ENCODE data around the gene AQP4. TPM values are rescaled to one million over a fixed set of nuclear protein-coding genes. Genes with fewer than 3 reads are reported as not detected.

AQP4 gene
- total RNA-seq, 3 donors from 2014 or later (not counting 1 experiment from before 2014, with no cell fraction given) = not detected

- Histone ChIP-seq H3K9me3 (ENCODE audit: control insufficient read depth, insufficient read depth, low read length) (no peaks in the 10 kb centered on the region), H3K4me1 (ENCODE audit: control insufficient read depth, insufficient read depth, low read length) (no peaks in the 10 kb centered on the region), H3K36me3 (ENCODE audit: control insufficient read depth, insufficient read depth, low read length) (no peaks in the 10 kb centered on the region), H3K27me3 (ENCODE audit: control insufficient read depth, insufficient read depth, low read length) (no peaks in the 10 kb centered on the region), H3K4me3 (ENCODE audit: low read length) (no peak overlapping the region), H3K27ac (ENCODE audit: low read length) (no peak overlapping the region)
- no peaks in the 10 kb centered on the region for H3K27me3 Mint-ChIP-seq (ENCODE audit: low read depth in 2 of 2)
- ATAC-seq (no peak), DNase-seq (no peak)
- no peak overlapping the region for H3K27ac Mint-ChIP-seq
- no peaks in the 10 kb centered on the region for H3K4me1 Mint-ChIP-seq
- no peak overlapping the region for H3K4me3 Mint-ChIP-seq
- TF ChIP-seq, protein P1, sequence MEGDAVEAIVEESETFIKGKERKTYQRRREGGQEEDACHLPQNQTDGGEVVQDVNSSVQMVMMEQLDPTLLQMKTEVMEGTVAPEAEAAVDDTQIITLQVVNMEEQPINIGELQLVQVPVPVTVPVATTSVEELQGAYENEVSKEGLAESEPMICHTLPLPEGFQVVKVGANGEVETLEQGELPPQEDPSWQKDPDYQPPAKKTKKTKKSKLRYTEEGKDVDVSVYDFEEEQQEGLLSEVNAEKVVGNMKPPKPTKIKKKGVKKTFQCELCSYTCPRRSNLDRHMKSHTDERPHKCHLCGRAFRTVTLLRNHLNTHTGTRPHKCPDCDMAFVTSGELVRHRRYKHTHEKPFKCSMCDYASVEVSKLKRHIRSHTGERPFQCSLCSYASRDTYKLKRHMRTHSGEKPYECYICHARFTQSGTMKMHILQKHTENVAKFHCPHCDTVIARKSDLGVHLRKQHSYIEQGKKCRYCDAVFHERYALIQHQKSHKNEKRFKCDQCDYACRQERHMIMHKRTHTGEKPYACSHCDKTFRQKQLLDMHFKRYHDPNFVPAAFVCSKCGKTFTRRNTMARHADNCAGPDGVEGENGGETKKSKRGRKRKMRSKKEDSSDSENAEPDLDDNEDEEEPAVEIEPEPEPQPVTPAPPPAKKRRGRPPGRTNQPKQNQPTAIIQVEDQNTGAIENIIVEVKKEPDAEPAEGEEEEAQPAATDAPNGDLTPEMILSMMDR (IDR thresholded peaks at IDR 0.05) = no peak
- intact Hi-C loops (cut with micrococcal nuclease) = no loop called here
- WGBS (ENCODE audit: insufficient coverage) = 70% methylated on average over 3 of the region's 3 CpGs
- H3K36me3 Mint-ChIP-seq = no peaks in the 10 kb centered on the region
- peaks cover 9 to 15% of the 10 kb centered on the region in 2 donors for H3K9me3 Mint-ChIP-seq
Observed at GRCh38 chr18:26908906-26909305, 43.4 kb upstream of the AQP4 start.

DNA sequence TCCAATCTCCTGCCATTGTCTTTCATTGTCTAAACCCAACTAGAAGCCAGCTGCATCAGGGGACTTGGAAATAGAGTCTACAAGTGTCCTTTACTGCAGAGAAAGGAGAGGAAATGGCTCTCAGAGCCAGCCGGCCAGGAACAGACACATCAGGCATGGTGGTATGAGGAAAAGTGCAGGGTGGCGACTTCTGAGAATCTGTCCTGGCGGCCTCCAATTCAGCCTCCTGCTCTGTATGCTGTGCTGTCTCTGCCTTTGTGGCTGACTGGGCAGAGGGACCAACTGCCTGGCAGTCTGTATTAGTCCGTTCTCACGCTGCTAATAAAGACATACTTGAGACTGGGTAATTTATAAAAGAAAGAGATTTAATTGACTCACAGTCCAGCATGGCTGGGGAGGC lies 36.8 kb upstream of the AQP4 start:
- DNase-seq (no peak), ATAC-seq (no peak)
- Histone ChIP-seq H3K4me3 (ENCODE audit: low read length) (no peak overlapping the region), H3K4me1 (ENCODE audit: control insufficient read depth, insufficient read depth, low read length) (no peaks in the 10 kb centered on the region), H3K27ac (ENCODE audit: low read length) (no peak overlapping the region), H3K9me3 (ENCODE audit: control insufficient read depth, insufficient read depth, low read length) (peaks cover 11% of the 10 kb centered on the region), H3K36me3 (ENCODE audit: control insufficient read depth, insufficient read depth, low read length) (no peaks in the 10 kb centered on the region), H3K27me3 (ENCODE audit: control insufficient read depth, insufficient read depth, low read length) (no peaks in the 10 kb centered on the region)
- TF ChIP-seq, protein P1 (IDR thresholded peaks at IDR 0.05) = no peak
- Mint-ChIP-seq H3K27ac (no peak overlapping the region), H3K36me3 (no peaks in the 10 kb centered on the region), H3K4me3 (no peak overlapping the region), H3K4me1 (no peaks in the 10 kb centered on the region), H3K27me3 (ENCODE audit: low read depth in 2 of 2) (no peaks in the 10 kb centered on the region), H3K9me3 (peaks cover 12 to 15% of the 10 kb centered on the region in 2 donors)
- 97% methylated on average over 5 of the region's 5 CpGs for WGBS (ENCODE audit: insufficient coverage)
- intact Hi-C loops (cut with micrococcal nuclease) = no loop called here

GRCh38 chr18:26901020-26901419 lies 35.5 kb upstream of the AQP4 start:
- Histone ChIP-seq H3K4me3 (ENCODE audit: low read length) (no peak overlapping the region), H3K9me3 (ENCODE audit: control insufficient read depth, insufficient read depth, low read length) (peaks cover 11% of the 10 kb centered on the region), H3K27ac (ENCODE audit: low read length) (no peak overlapping the region), H3K27me3 (ENCODE audit: control insufficient read depth, insufficient read depth, low read length) (no peaks in the 10 kb centered on the region), H3K36me3 (ENCODE audit: control insufficient read depth, insufficient read depth, low read length) (no peaks in the 10 kb centered on the region), H3K4me1 (ENCODE audit: control insufficient read depth, insufficient read depth, low read length) (no peaks in the 10 kb centered on the region)
- H3K4me1 Mint-ChIP-seq = no peaks in the 10 kb centered on the region
- no peak overlapping the region for H3K4me3 Mint-ChIP-seq
- H3K9me3 Mint-ChIP-seq = peaks cover 7 to 9% of the 10 kb centered on the region in 2 donors
- H3K27me3 Mint-ChIP-seq (ENCODE audit: low read depth in 2 of 2) = no peaks in the 10 kb centered on the region
- no peaks in the 10 kb centered on the region for H3K36me3 Mint-ChIP-seq
- DNase-seq = no peak
- intact Hi-C loops (cut with micrococcal nuclease) = no loop called here
- ATAC-seq = no peak
- no peak overlapping the region for H3K27ac Mint-ChIP-seq
- TF ChIP-seq, protein P1 (IDR thresholded peaks at IDR 0.05) = no peak

DNA sequence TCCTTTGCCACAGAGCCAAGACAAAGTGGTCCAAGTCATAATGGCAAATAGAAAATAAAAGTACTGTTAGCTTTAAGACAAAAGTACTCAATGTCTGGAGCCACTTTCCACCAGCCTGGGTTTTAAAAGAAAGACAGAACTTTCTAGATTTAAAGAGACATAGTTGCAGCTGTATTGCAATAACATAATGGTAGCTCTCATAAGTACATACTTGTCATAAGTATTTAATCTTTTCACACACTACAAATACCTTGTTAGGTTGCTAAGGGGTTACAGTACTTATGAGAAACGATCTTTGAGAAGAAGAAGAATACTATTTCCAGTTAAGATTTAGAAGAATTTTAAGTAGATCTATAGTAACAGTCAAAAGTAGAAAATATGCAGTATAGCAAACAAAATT lies 28.9 kb upstream of the AQP4 start:
- TF ChIP-seq, protein P1 (IDR thresholded peaks at IDR 0.05) = no peak
- peaks cover 2 to 3% of the 10 kb centered on the region in 2 donors for H3K9me3 Mint-ChIP-seq
- DNase-seq = no peak
- no peaks in the 10 kb centered on the region for H3K27me3 Mint-ChIP-seq (ENCODE audit: low read depth in 2 of 2)
- no CpG with 5 or more reads among the region's 1 CpG for WGBS (ENCODE audit: insufficient coverage)
- H3K36me3 ChIP-seq (ENCODE audit: control insufficient read depth, insufficient read depth, low read length) = no peaks in the 10 kb centered on the region
- H3K4me3 Mint-ChIP-seq = no peak overlapping the region
- no peak overlapping the region for H3K27ac Mint-ChIP-seq
- H3K4me1 Mint-ChIP-seq = no peaks in the 10 kb centered on the region
- no peak overlapping the region for H3K4me3 ChIP-seq (ENCODE audit: low read length)
- no peaks in the 10 kb centered on the region for H3K4me1 ChIP-seq (ENCODE audit: control insufficient read depth, insufficient read depth, low read length)
- H3K9me3 ChIP-seq (ENCODE audit: control insufficient read depth, insufficient read depth, low read length) = no peaks in the 10 kb centered on the region
- no peaks in the 10 kb centered on the region for H3K27me3 ChIP-seq (ENCODE audit: control insufficient read depth, insufficient read depth, low read length)
- intact Hi-C loops (cut with micrococcal nuclease) = no loop called here
- H3K27ac ChIP-seq (ENCODE audit: low read length) = no peak overlapping the region
- H3K36me3 Mint-ChIP-seq = no peaks in the 10 kb centered on the region
- no peak for ATAC-seq
